WERI-Rb-1 (cell line): ENCODE results near the gene NRIP3.

Experiments
- DNase-seq: peaks from one replicate; pipeline ENCODE4 v3.0.0-alpha.2; 2020
- H3K27ac ChIP-seq: fragments of 250-450 bp; sonication (Bioruptor Pico); 2 replicates; pipeline ENCODE4 v1.5.1; 2020; ENCODE audit warnings: mild to moderate bottlenecking, moderate library complexity
- H3K27me3 ChIP-seq: fragments of 250-450 bp; sonication (Bioruptor Pico); 2 replicates; pipeline ENCODE4 v1.5.1; 2021; ENCODE audit warnings: mild to moderate bottlenecking, low read depth, moderate library complexity; ENCODE audit not compliant: insufficient read depth, severe bottlenecking
- H3K36me3 ChIP-seq: fragments of 250-450 bp; sonication (Bioruptor Pico); 2 replicates; pipeline ENCODE4 v1.5.1; 2020; ENCODE audit warnings: mild to moderate bottlenecking, moderate library complexity
- H3K4me3 ChIP-seq: 2 replicates; pipeline ENCODE4 v1.5.1; 2011; ENCODE audit warnings: low read depth, mild to moderate bottlenecking, control low read depth, low read length
- H3K9me3 ChIP-seq: fragments of 250-450 bp; sonication (Bioruptor Pico); 2 replicates; pipeline ENCODE4 v1.5.1; 2021; ENCODE audit warnings: mild to moderate bottlenecking, moderate library complexity; ENCODE audit not compliant: severe bottlenecking
- TF ChIP-seq, protein P1 (sequence below): IDR thresholded peaks from 2 replicates; pipeline ENCODE4 v1.5.1; 2011; ENCODE audit warnings: low read depth, mild to moderate bottlenecking, control low read depth, inconsistent platforms, low read length

Gene NRIP3

DNA sequence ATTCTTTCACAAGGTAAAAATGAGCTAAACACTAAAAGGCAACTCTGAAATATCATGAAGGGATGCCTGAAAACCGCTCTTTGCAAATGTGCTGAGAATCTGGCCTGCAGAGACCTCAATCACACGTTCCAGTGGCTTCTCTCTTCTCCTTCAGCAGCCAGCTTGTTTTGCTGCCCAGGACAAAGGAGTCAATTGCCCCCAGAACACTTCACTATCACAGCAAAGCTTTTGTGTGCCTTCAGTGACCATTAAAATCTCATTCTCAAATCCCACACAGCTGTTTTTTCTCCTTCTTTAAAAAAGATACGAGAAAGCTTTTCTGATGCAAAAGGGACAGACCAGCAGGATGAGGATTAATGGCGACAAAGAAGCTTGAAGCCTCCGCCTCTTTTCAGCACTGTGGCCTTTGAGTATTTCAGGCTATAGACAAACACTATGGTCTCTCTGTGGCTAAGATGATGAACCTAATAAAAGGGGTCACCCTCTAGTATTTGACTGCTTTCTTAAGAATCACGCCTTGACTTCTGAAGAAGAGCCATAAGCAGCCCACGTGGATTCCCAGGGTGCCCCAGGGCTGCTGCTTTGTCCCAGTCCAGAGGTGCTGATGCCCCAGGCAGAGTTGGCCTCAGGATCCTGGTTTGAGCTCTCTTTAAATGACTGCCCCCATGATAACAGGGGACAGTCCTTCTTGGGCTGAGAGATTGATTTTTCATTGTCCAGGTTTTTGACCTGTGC, 33.4 kb upstream of the NRIP3 start:
- Histone ChIP-seq H3K9me3 (no peaks in the 10 kb centered on the region), H3K27ac (no peak overlapping the region), H3K36me3 (no peaks in the 10 kb centered on the region), H3K27me3 (no peaks in the 10 kb centered on the region), H3K4me3 (no peak overlapping the region)
- DNase-seq: no peak
- TF ChIP-seq, protein P1, sequence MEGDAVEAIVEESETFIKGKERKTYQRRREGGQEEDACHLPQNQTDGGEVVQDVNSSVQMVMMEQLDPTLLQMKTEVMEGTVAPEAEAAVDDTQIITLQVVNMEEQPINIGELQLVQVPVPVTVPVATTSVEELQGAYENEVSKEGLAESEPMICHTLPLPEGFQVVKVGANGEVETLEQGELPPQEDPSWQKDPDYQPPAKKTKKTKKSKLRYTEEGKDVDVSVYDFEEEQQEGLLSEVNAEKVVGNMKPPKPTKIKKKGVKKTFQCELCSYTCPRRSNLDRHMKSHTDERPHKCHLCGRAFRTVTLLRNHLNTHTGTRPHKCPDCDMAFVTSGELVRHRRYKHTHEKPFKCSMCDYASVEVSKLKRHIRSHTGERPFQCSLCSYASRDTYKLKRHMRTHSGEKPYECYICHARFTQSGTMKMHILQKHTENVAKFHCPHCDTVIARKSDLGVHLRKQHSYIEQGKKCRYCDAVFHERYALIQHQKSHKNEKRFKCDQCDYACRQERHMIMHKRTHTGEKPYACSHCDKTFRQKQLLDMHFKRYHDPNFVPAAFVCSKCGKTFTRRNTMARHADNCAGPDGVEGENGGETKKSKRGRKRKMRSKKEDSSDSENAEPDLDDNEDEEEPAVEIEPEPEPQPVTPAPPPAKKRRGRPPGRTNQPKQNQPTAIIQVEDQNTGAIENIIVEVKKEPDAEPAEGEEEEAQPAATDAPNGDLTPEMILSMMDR: no peak

DNA sequence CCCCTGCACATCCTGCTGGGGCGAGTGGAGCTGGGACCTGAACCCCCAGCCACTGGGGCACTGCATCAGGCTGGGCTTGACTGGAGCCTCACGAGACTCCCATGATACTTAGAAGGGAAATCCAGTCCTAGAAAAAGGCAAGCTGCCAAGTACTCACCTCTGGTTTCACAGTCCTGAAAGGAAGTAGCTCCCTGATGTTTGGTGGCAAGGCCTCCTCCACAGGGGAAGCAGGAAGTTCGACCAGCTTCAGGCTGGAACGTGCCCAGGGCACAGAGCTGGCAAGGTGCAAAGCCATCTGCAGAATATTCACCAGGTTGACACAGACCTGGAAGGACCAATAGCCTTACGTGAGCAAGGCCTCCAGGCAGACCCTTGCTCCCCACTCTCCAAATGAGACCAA, 26.8 kb upstream of the NRIP3 start:
- H3K9me3 ChIP-seq: no peaks in the 10 kb centered on the region
- TF ChIP-seq, protein P1: no peak
- H3K36me3 ChIP-seq: no peaks in the 10 kb centered on the region
- H3K27ac ChIP-seq: no peak overlapping the region
- DNase-seq: no peak
- no peak overlapping the region for H3K4me3 ChIP-seq
- H3K27me3 ChIP-seq: no peaks in the 10 kb centered on the region

DNA sequence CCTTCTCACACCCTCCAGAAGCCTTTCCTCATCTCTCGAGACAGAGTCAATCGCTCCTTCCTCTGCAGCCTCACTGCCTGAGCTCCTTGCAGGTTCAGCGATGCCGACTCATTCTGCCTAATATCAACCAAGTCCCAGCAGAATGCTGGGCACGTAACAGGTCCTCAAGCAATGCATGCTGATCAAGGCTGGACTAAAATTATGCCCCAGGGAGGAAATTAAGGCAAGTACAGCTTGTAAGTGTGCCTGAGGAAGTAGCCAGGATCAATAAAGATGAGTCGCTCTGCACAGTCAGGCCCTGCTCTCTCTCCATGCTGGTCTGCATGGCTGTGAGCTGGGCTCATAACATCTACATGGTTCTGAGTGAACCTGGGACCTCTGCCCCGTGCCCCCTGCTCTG, 25.6 kb upstream of the NRIP3 start:
- no peak overlapping the region for H3K27ac ChIP-seq
- DNase-seq: no peak
- TF ChIP-seq, protein P1: no peak
- no peaks in the 10 kb centered on the region for H3K9me3 ChIP-seq
- H3K27me3 ChIP-seq: no peaks in the 10 kb centered on the region
- no peaks in the 10 kb centered on the region for H3K36me3 ChIP-seq
- H3K4me3 ChIP-seq: no peak overlapping the region

DNA sequence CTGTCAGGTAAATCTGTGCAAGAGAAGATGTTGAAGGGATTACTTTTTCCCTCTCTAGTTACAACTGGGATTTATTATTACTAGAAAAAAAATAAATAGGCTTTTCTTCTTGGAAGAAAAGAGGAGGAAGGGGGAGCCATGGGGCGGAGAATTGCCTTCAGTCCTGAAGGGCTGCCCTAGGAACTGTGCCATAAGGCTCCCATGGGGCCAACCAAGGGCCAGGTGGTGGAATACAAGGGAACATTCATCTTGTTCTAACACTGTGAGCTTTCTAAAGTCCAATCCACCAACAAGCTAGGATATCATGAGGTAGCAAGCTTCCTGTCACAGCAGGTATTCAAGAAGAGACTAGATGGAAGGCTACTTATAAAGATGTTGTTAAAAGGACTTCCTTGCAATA, 24.8 kb upstream of the NRIP3 start:
- TF ChIP-seq, protein P1: no peak

DNA sequence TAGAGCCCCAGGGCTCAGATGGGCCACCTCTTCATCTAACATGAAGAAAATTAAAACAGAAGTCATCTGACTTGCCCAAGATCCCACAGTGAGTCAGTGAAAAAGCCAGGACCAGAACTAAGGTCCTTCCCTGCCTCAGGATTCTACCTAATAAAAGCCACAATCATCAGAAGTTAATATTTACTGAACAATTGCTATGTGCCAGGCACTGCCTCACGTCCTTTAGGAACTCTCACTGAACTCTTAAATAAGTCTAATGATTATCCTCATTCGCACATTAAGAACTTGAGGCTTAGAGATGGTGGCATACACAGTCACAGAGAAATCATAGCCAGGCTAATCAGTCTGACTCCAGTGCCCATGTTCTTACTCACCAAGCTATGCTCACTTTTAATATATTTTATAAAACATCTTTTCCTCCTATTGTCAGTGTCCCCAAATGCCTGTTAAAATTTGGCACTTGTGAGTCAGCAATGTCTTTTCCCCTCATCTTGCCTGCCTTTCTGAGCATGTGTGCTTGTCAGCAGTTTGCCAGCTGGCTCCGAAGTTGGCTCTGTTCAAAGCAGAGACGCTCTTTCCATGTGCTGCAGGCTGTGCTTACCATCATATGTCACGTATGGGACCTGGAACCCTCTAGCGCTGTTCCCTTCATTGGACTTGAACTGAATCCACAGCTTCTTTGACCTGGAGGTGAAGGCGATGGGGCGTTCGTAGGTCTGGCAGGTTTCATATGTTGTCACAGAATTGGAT, 21.5 kb upstream of the NRIP3 start:
- Histone ChIP-seq H3K36me3 (no peaks in the 10 kb centered on the region), H3K27ac (no peak overlapping the region), H3K27me3 (no peaks in the 10 kb centered on the region), H3K9me3 (no peaks in the 10 kb centered on the region), H3K4me3 (no peak overlapping the region)
- DNase-seq: no peak
- TF ChIP-seq, protein P1: no peak

More for the DNA sequence above, 24.8 kb upstream of the NRIP3 start:
- H3K9me3 ChIP-seq: no peaks in the 10 kb centered on the region
- H3K36me3 ChIP-seq: no peaks in the 10 kb centered on the region
- DNase-seq: no peak
- H3K4me3 ChIP-seq: no peak overlapping the region
- H3K27ac ChIP-seq: no peak overlapping the region
- no peaks in the 10 kb centered on the region for H3K27me3 ChIP-seq
